Gastrocnemius medialis (tissue), 4 donors: ENCODE results near the gene POLE.

Source experiments
- CTCF ChIP-seq, 5 experiments: fragments of 450-650 bp in 3 of 5; fragments of 200-600 bp in 2 of 5; sonication (generic) in 2 of 5; IDR thresholded peaks in 4 of 5; conservative IDR thresholded peaks in 1 of 5; 1 replicate in 4 of 5; 2 replicates in 1 of 5; pipeline ENCODE4 v1.5.1; 2016 to 2019; ENCODE audit warnings: antibody characterized with exemption in 5 of 5, mild to moderate bottlenecking in 3 of 5, moderate library complexity in 3 of 5
- POLR2A ChIP-seq, 2 donors: fragments of 450-650 bp; IDR thresholded peaks; one replicate each; pipeline ENCODE4 v1.6.1; 2017; ENCODE audit warnings: antibody characterized with exemption in 2 of 2, mild to moderate bottlenecking in 2 of 2, moderate library complexity in 2 of 2

GRCh38 chr12:132695431-132695830 lies 8.3 kb upstream of the POLE start:
- TF ChIP-seq CTCF (IDR thresholded peaks at IDR 0.05 in 4 of 5, conservative IDR thresholded peaks at IDR 0.05 in 1 of 5) (no peak), POLR2A (IDR thresholded peaks at IDR 0.05) (no peak)
